M059J (cell line): ENCODE measurements around the gene ZNF629. TPM values are rescaled to one million over a fixed set of nuclear protein-coding genes. Genes with fewer than 3 reads are reported as not detected.

Experiments
- DNase-seq: peaks from one replicate; pipeline ENCODE4 v3.0.0-alpha.2; 2012; ENCODE audit warnings: low read depth
- total RNA-seq: library from RNA; depleted of rRNA; stranded (reverse); fragments of >200 nt; shearing (Covaris generic); gene quantifications from 2 replicates; pipeline ENCODE4 v1.2.3, GENCODE V29; 2014

ZNF629 gene
- total RNA-seq, 1 experiment from 2014 or later: 23.0 TPM

DNA sequence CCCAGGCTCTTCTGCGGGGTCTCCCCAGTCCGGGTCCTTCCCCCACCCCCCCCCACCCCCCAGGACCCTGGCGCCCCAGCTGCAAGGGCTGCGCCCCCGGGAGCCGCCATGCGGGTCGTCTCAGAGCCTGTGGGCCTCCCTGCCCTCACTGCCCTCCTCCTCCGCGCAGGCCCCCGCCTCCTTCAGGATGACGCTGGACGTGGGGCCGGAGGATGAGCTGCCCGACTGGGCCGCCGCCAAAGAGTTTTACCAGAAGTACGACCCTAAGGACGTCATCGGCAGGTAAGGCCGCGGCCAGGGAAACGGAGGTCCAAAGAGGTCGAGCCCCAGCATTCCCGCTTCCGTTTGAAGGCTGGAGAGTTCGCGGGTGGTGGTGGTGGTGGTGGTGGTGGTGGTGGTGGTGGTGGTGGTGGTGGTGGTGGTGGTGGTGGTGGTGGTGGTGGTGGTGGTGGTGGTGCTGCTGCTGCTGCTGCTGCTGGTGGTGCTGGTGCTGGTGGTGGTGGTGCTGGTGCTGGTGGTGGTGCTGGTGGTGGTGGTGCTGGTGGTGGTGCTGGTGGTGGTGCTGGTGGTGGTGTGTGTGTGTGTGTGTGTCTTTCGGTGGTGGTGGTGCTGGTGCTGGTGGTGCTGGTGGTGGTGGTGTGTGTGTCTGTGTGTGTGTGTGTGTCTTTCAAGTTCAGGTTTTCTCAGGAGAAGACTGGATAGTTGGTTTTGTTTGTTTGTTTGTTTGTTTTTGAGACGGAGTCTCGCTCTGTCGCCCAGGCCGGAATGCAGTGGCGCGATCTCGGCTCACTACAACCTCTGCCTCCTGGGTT, 38.2 kb downstream of the ZNF629 start:
- DNase-seq: peak; percentile 53

- peak; percentile 99 for DNase-seq
These were observed 39.0 kb downstream of the ZNF629 start, which contains the start of gene PHKG2 for GRCh38 chr16:30747799-30748633. Gene PHKG2 (plus strand): TSS chr16:30748425. CDS start chr16:30748821, 396 bp downstream.

GRCh38 chr16:30747331-30747730, 39.7 kb downstream of the ZNF629 start:
- peak; percentile 77 for DNase-seq

DNA sequence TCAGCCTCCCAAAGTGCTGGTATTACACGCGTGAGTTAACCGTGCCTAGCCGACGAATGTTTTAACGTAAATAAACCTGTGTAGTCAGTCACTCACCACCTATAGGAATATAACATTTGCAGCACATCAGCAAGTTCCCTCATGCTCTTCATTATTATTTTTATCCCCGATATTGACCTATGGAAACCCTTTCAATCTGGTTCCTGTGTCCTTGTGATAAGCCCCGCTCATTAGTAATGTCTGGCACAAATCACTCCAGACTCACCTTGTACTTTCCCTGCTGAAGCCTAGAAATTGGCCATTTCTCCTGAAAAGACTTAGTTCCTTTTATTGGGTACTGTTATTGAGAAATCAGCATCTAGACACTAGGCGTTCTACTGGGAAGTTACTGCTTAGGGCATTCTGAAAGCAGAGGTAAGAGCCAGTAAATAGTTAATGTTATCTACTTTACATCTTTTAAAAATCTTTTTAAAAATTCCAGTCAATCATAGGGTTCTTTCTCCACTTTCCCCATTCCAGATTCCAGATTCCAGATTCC, 40.3 kb downstream of the ZNF629 start:
- no peak for DNase-seq

DNA sequence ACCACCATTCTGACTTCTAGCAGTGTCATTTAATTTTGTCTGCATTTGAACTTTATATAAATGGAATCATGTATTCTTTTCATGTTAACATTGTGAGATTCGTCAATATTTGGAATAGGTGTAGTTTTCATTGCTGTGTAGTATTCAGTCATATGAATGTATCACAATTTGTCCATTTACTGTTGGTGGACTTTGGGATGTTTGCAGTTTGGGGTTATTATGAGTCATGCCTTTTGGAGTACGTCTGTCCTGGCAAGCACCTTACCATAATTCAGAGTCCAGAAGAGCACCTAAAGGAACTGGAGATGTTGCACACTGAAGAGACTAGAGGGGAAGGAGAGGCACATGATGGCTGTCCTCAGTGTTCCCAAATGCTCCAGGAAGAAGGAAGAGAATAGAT, 41.9 kb downstream of the ZNF629 start:
- no peak for DNase-seq

- DNase-seq: no peak
These were observed 42.8 kb downstream of the ZNF629 start for GRCh38 chr16:30744183-30744582.

DNA sequence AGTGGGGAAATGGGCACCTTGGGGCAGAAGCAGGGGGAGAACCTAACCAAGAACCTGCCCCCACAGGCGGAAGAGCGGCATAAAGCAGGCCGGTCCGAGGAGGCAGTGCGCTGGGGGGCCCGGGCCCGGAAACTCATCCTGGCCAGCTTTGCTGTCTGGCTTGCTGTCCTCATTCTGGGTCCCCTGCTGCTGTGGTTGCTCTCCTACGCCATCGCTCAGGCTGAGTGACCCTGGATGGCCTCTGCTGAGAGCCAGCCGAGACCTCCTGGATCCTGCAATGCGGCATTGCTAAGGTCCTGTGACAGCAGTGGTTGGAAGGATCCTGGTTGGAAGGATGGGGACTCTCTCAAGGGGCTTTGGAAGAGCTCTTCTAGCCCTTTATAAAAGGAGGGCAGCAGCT, 43.3 kb downstream of the ZNF629 start:
- no peak for DNase-seq

DNA sequence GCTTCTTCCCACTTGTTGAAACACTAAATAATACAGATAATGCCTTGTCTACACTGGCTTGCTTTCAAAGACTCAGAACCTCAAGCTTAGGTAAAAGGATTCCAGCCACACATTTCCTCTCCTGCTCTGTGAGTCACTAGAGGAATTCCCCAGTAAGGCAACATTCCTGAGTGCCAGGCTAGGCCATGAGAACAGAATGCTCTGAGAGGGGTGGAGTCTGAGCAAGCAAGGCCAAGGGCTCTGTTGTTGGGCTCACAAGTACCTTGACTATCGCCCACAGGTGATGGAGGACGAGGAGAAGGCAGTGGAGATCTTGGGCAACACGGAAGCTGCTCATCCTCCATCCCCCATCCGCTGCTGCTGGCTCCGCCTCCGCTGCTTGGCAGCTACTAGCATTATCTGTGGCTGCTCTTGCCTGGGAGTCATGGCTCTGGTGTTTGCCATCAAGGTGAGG, 45.5 kb downstream of the ZNF629 start:
- peak; percentile 96 for DNase-seq

- DNase-seq: peak; percentile 91
These were observed 46.4 kb downstream of the ZNF629 start for GRCh38 chr16:30740364-30741251.

DNA sequence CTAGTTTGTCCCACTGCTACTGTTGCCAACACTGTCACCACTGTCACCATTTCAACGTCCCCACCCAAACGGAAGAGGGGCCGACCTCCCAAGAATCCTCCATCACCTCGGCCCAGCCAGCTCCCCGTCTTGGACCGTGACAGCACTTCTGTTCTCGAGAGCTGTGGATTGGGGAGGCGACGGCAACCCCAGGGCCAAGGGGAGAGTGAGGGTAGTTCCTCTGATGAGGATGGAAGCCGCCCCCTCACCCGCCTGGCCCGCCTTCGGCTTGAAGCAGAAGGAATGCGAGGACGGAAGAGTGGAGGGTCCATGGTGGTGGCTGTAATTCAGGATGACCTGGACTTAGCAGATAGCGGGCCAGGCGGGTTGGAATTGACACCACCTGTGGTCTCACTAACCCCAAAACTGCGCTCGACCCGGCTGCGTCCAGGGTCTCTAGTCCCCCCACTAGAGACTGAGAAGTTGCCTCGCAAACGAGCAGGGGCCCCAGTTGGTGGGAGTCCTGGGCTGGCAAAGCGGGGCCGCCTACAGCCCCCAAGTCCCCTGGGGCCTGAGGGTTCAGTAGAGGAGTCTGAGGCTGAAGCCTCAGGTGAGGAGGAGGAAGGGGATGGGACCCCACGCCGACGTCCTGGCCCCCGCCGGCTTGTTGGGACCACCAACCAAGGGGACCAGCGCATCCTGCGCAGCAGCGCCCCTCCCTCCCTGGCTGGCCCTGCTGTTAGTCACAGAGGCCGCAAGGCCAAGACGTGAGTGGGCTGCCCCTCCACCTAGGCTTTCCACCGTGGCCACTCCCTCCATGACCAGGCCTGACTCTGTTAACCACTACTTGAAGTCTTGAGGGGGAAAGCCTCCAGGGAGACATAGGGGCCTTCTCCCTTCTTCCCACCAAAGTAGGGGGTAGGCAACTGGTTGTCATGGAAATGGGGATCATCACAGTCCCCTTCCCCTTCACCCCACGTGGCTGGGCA, 47.7 kb downstream of the ZNF629 start:
- no peak for DNase-seq

GRCh38 chr16:30737794-30738648, 49.0 kb downstream of the ZNF629 start:
- no peak for DNase-seq

GRCh38 chr16:30736995-30737793, 49.8 kb downstream of the ZNF629 start:
- no peak for DNase-seq

DNA sequence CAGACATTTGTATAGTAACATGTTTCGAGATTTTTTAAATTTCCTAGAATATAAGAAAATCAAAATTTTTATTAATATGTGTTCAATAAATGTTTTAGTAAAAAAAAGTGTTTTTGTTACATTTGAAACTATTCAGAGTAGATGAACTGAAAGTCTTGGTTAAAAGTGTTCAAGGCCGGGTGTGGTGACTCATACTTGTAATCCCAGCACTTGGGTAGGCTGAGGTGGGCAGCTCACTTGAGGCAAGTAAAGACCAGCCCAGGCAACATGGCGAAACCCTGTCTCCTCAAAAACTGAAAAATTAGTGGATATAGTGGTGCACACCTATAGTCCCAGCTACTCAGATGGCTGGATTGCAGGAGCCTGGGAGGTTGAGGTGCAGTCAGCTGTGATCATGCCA, 55.6 kb downstream of the ZNF629 start:
- no peak for DNase-seq

DNA sequence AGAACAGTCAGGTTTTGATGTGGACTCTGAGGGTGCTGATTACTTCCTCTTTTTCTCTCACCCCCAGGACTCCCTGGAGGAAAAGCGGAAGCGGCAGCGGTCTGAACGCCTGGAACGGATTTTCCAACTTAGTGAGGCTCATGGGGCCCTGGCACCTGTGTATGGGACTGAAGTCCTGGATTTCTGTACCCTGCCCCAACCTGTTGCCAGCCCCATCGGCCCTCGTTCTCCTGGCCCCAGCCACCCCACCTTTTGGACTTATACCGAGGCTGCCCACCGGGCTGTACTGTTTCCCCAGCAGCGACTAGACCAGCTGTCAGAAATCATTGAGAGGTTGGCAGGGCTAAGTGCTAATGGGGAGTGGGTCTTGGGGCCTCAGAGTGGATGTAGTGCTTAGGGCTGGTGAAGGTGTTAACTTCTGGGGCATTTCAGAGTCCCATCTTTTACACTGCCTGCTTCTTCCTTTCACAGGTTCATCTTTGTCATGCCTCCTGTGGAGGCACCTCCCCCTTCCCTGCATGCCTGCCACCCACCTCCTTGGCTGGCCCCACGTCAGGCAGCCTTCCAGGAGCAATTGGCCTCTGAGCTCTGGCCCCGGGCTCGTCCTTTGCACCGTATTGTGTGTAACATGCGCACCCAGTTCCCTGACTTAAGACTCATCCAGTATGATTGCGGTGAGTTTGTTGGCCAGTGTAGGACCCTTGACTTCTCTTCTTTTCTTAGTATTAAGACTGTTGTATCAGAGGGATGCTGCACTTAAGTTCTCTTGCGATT, 57.9 kb downstream of the ZNF629 start:
- DNase-seq: no peak
